Transverse colon (tissue), 4 donors: ENCODE results near the gene FGGY.

Experiments used
- EP300 ChIP-seq: sonication (generic); formaldehyde crosslinking; IDR thresholded peaks from one replicate; pipeline ENCODE4 v1.6.1; 2017; ENCODE audit warnings: antibody characterized with exemption, low read depth
- POLR2A ChIP-seq: fragments of 450-650 bp; IDR thresholded peaks from one replicate; pipeline ENCODE4 v1.6.1; 2016; ENCODE audit warnings: antibody characterized with exemption, mild to moderate bottlenecking, moderate library complexity
- POLR2AphosphoS5 ChIP-seq, 3 donors: sonication (generic); formaldehyde crosslinking; IDR thresholded peaks; one replicate each; pipeline ENCODE4 v1.6.1; 2016; ENCODE audit warnings: antibody characterized with exemption in 3 of 3
- TF ChIP-seq, protein P1 (sequence below), 5 experiments: fragments of 200-600 bp in 3 of 5; fragments of 450-650 bp in 2 of 5; sonication (generic) in 3 of 5; IDR thresholded peaks; 1 replicate in 2 of 5; 2 replicates in 3 of 5; pipeline ENCODE4 v1.5.1; 2016 to 2017; ENCODE audit warnings: antibody characterized with exemption in 5 of 5, inconsistent platforms in 3 of 5, mild to moderate bottlenecking in 2 of 5, moderate library complexity in 1 of 5

GRCh38 chr1:59598120-59598440, 301.2 kb downstream of the FGGY start:
- TF ChIP-seq, protein P1, sequence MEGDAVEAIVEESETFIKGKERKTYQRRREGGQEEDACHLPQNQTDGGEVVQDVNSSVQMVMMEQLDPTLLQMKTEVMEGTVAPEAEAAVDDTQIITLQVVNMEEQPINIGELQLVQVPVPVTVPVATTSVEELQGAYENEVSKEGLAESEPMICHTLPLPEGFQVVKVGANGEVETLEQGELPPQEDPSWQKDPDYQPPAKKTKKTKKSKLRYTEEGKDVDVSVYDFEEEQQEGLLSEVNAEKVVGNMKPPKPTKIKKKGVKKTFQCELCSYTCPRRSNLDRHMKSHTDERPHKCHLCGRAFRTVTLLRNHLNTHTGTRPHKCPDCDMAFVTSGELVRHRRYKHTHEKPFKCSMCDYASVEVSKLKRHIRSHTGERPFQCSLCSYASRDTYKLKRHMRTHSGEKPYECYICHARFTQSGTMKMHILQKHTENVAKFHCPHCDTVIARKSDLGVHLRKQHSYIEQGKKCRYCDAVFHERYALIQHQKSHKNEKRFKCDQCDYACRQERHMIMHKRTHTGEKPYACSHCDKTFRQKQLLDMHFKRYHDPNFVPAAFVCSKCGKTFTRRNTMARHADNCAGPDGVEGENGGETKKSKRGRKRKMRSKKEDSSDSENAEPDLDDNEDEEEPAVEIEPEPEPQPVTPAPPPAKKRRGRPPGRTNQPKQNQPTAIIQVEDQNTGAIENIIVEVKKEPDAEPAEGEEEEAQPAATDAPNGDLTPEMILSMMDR (IDR thresholded peaks at IDR 0.05), result no peak
- TF ChIP-seq EP300 (no peak), POLR2A (no peak), POLR2AphosphoS5 (IDR thresholded peaks at IDR 0.05) (no peak)
